ENCODE data around the gene CSNK2B.
A peak's percentile ranks its signal among the peaks of the same experiment; 100 is the strongest.

CSNK2B gene

DNA sequence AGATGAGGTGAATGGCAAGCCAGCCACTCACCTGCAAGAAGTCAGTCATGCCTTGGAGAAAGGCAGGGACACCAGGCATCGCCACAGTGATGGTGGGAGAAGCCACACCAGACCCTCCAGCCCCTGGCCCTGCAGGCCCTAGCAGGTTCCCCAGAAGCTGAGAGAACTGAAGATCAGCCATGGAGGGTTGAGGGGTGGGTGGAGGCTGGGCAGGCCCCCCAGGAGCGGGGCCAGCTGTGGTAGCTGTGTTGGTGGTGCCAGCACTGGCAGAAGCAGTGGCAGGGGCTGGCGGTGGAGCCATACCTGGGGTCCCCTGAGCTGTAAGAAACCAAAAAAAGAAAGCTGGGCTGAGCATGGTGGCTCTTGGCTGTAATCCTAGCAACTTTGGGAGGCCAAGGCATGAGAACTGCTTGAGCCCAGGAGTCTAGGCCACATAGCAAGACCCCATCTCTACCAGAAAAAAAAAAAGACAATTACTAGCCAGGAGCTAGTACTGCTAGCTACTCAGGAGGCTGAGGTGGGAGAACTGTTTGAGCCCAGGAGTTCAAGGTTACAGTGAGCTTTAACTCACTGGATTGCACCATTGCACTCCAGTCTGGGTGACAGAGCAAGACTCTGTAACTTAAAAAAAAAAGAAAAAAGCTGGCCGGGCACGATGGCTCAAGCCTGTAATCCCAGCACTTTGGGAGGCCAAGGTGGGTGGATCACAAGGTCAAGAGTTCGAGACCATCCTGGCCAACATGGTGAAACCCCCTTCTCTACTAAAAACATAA, 22.9 kb upstream of the CSNK2B start:
- TF ChIP-seq, protein P1, sequence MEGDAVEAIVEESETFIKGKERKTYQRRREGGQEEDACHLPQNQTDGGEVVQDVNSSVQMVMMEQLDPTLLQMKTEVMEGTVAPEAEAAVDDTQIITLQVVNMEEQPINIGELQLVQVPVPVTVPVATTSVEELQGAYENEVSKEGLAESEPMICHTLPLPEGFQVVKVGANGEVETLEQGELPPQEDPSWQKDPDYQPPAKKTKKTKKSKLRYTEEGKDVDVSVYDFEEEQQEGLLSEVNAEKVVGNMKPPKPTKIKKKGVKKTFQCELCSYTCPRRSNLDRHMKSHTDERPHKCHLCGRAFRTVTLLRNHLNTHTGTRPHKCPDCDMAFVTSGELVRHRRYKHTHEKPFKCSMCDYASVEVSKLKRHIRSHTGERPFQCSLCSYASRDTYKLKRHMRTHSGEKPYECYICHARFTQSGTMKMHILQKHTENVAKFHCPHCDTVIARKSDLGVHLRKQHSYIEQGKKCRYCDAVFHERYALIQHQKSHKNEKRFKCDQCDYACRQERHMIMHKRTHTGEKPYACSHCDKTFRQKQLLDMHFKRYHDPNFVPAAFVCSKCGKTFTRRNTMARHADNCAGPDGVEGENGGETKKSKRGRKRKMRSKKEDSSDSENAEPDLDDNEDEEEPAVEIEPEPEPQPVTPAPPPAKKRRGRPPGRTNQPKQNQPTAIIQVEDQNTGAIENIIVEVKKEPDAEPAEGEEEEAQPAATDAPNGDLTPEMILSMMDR (IDR thresholded peaks at IDR 0.05; ENCODE audit: poor library complexity, severe bottlenecking): no peak
- no peaks in the 10 kb centered on the region for H3K27me3 ChIP-seq (ENCODE audit: insufficient read depth, poor library complexity, severe bottlenecking)
- H3K4me3 ChIP-seq (ENCODE audit: severe bottlenecking): no peak overlapping the region
- DNase-seq (ENCODE audit: low spot score): no peak
- H3K36me3 ChIP-seq (ENCODE audit: low read depth): peaks cover 86% of the 10 kb centered on the region
- no peaks in the 10 kb centered on the region for H3K9me3 ChIP-seq (ENCODE audit: severe bottlenecking)
- no peak for ATAC-seq (ENCODE audit: low read depth)
- H3K27ac ChIP-seq (ENCODE audit: poor library complexity, severe bottlenecking): no peak overlapping the region
- no peaks in the 10 kb centered on the region for H3K4me1 ChIP-seq (ENCODE audit: insufficient read depth, poor library complexity, severe bottlenecking)

DNA sequence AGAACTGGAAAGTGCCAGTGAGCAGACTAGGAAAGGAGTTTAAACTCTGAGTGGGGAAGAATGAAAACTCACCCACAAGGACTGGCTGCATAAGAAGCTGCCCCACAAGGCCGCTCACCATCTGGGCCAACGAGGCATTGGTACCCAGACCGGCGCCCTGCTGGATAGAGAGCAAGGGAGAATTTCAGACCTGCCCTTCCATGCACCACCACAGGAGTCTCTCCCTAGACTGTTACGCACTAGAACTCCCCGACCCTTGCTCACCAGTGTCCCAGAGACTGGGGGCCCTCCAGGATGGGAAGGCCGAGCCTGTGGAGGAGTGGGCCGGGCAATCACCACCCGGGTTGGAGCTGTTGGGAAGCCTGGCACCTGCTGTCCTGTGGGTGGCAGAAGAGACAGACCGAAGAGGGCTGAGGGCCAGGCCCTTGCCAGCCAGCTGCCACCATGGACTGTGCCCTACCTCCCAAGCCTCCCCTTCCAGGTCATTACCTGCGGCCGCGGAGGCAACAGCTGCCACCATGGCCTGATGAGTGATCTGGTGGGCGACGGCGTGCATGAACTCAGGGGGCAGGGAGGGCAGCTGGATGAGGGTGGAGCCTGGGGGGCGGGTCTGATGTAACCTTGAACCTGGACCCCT, 21.9 kb upstream of the CSNK2B start:
- no peak for ATAC-seq (ENCODE audit: low read depth)
- peaks cover 86% of the 10 kb centered on the region for H3K36me3 ChIP-seq (ENCODE audit: low read depth)
- DNase-seq (ENCODE audit: low spot score): no peak

DNA sequence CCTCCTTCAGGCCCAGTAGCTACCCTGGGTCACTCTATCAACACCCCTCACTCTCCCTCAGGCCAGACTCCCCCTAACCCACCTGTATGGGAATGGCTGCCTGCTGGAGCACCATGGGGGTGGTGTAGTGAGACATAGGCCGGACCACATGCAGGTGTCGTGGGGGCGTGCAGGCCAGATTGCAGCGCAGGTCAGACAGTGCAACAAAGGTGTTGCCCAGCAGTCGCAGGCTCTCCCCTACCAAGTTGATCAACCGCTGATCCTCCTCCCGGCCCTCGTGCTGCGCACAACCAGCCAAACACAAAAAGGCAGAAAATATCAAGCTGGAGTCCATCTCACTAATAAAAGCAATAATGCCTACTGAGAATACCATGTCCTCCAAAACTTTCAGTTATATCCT, 20.6 kb upstream of the CSNK2B start:
- Histone ChIP-seq H3K9me3 (ENCODE audit: severe bottlenecking) (no peaks in the 10 kb centered on the region), H3K27me3 (ENCODE audit: insufficient read depth, poor library complexity, severe bottlenecking) (no peaks in the 10 kb centered on the region), H3K36me3 (ENCODE audit: low read depth) (peaks cover 86% of the 10 kb centered on the region), H3K4me1 (ENCODE audit: insufficient read depth, poor library complexity, severe bottlenecking) (no peaks in the 10 kb centered on the region), H3K4me3 (ENCODE audit: severe bottlenecking) (no peak overlapping the region), H3K27ac (ENCODE audit: poor library complexity, severe bottlenecking) (no peak overlapping the region)
- ATAC-seq (ENCODE audit: low read depth): no peak
- TF ChIP-seq, protein P1 (IDR thresholded peaks at IDR 0.05; ENCODE audit: poor library complexity, severe bottlenecking): no peak
- DNase-seq (ENCODE audit: low spot score): no peak

More for the DNA sequence above, 21.9 kb upstream of the CSNK2B start:
- Histone ChIP-seq H3K27me3 (ENCODE audit: insufficient read depth, poor library complexity, severe bottlenecking) (no peaks in the 10 kb centered on the region), H3K27ac (ENCODE audit: poor library complexity, severe bottlenecking) (no peak overlapping the region), H3K4me3 (ENCODE audit: severe bottlenecking) (no peak overlapping the region), H3K9me3 (ENCODE audit: severe bottlenecking) (no peaks in the 10 kb centered on the region), H3K4me1 (ENCODE audit: insufficient read depth, poor library complexity, severe bottlenecking) (no peaks in the 10 kb centered on the region)
- TF ChIP-seq, protein P1 (IDR thresholded peaks at IDR 0.05; ENCODE audit: poor library complexity, severe bottlenecking): no peak

DNA sequence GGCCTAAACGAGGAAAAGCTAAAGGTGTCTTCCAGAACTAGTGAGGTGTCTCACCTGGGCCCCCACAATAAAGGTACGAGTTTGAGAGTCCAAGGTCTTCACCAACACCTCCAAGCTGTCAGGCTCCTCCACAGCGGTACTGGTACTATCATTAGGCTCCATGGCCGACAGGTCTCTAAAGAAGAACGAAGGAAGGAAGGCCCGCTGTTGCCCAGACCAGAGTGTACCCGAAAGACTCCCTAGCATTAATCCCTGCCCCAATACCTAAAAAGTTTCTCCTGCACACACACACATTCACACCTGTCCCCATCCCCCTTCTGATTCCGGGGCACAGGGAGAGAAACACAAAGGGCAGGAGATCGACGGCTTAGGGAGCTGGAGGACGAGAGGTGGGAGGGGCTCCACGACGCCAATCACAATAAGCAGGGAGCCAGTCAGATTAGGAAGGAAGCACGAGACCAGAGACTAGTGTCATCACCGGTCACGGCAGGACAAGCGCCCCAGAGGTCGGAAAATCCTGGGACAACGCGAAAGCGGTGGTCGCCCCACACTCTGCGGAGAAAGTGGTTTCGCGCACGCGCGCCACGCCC, 14.2 kb upstream of the CSNK2B start:
- Histone ChIP-seq H3K27ac (ENCODE audit: poor library complexity, severe bottlenecking) (peak overlapping the region; percentile 84), H3K4me3 (ENCODE audit: severe bottlenecking) (peak overlapping the region; percentile 93), H3K4me1 (ENCODE audit: insufficient read depth, poor library complexity, severe bottlenecking) (no peaks in the 10 kb centered on the region), H3K9me3 (ENCODE audit: severe bottlenecking) (no peaks in the 10 kb centered on the region), H3K27me3 (ENCODE audit: insufficient read depth, poor library complexity, severe bottlenecking) (no peaks in the 10 kb centered on the region), H3K36me3 (ENCODE audit: low read depth) (peaks cover 50% of the 10 kb centered on the region)
- DNase-seq (ENCODE audit: low spot score) (no peak), ATAC-seq (ENCODE audit: low read depth) (peak; percentile 54)
- TF ChIP-seq, protein P1 (IDR thresholded peaks at IDR 0.05; ENCODE audit: poor library complexity, severe bottlenecking): no peak
